ENCODE data around the gene ANP32A.

DNA sequence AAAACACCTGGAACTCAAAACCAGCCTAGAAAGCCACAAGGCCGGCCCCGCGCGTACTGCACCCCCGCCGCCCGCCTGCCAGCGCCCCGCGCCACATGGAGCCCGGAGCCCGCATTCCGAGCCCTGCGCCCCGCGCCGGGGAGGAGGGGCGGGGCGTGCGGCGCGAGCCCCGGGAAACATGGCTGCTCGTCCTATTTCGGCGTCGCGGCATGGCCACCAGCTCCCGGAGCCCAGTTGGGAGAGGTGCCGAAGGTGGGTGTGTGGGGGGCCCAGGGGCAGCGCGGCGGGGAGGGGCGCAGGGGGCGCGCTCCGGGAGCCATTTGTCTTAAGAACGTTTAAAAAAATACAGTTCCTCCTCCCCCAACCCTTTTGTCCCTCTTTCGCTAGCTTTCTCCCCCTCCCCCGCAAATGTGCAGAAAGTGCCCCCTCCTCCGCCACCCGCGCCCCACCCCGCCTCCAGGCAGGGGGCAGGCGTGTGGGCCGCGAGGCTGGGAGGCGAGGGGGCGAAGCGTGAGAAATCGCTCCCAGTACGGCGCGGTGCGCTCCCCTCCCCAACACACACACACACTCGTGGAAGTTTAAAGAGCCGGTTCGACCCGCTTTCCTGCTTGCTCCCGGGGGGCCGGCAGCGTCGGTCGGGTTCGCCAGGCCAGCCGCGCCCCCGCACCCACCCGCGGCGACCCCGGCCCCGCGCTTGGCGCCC lies 2.5 kb downstream of the ANP32A start:
- TF ChIP-seq, protein P1, sequence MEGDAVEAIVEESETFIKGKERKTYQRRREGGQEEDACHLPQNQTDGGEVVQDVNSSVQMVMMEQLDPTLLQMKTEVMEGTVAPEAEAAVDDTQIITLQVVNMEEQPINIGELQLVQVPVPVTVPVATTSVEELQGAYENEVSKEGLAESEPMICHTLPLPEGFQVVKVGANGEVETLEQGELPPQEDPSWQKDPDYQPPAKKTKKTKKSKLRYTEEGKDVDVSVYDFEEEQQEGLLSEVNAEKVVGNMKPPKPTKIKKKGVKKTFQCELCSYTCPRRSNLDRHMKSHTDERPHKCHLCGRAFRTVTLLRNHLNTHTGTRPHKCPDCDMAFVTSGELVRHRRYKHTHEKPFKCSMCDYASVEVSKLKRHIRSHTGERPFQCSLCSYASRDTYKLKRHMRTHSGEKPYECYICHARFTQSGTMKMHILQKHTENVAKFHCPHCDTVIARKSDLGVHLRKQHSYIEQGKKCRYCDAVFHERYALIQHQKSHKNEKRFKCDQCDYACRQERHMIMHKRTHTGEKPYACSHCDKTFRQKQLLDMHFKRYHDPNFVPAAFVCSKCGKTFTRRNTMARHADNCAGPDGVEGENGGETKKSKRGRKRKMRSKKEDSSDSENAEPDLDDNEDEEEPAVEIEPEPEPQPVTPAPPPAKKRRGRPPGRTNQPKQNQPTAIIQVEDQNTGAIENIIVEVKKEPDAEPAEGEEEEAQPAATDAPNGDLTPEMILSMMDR (IDR thresholded peaks at IDR 0.05), result no peak
- TF ChIP-seq EP300 (IDR thresholded peaks at IDR 0.05), result no peak
- no peak for TF ChIP-seq POLR2A (IDR thresholded peaks at IDR 0.05)
- peak in 1 of 3 donors; percentile 72 for TF ChIP-seq POLR2AphosphoS5 (IDR thresholded peaks at IDR 0.05)
